ENCODE data around the gene ABI3. TPM values are rescaled to one million over a fixed set of nuclear protein-coding genes. Genes with fewer than 3 reads are reported as not detected.
A peak's percentile ranks its signal among the peaks of the same experiment; 100 is the strongest.

ABI3 gene
- total and polyA plus RNA-seq, 4 donors: 6.9 to 20.0 (median 17.7) TPM

- Histone ChIP-seq H3K4me3 (peak overlapping the region; percentile 56), H3K27ac (ENCODE audit: low read depth in 1 of 2, low read length in 1 of 2) (peak overlapping the region; percentile 95 to 97), H3K9me3 (ENCODE audit: control insufficient read depth in 4 of 4, insufficient read depth in 3 of 4, low read length in 3 of 4) (no peaks in the 10 kb centered on the region), H3K27me3 (ENCODE audit: control insufficient read depth in 3 of 3, insufficient read depth in 3 of 3, low read length in 2 of 3) (no peaks in the 10 kb centered on the region), H3K36me3 (ENCODE audit: control insufficient read depth in 4 of 4, insufficient read depth in 4 of 4, low read length in 4 of 4) (no peaks in the 10 kb centered on the region), H3K4me1 (ENCODE audit: control insufficient read depth in 5 of 5, insufficient read depth in 5 of 5, low read length in 5 of 5) (peaks cover 0 to 6% (median 0%) of the 10 kb centered on the region in 5 donors), H3K9ac (ENCODE audit: insufficient read depth in 1 of 2, low read length in 2 of 2) (peak overlapping the region; percentile 58 to 98)
- DNase-seq (peak; percentile 96 to 97 (median 96)), ATAC-seq (ENCODE audit: insufficient read depth, low FRiP score) (peak; percentile 79)
- WGBS, 2 donors: 0% methylated on average over 47 to 53 of the region's 53 CpGs
- peak; percentile 22 for TF ChIP-seq CTCF (IDR thresholded peaks at IDR 0.05; ENCODE audit: control extremely low read depth, extremely low read depth)
Measured at GRCh38 chr17:49191917-49192741, 18.4 kb upstream of the ABI3 start.

GRCh38 chr17:49193513-49194296 is 16.8 kb upstream of the ABI3 start:
- Histone ChIP-seq H3K9ac (ENCODE audit: insufficient read depth in 1 of 2, low read length in 2 of 2) (peak overlapping the region; percentile 49 to 98), H3K4me3 (no peak overlapping the region), H3K27me3 (ENCODE audit: control insufficient read depth in 3 of 3, insufficient read depth in 3 of 3, low read length in 2 of 3) (no peaks in the 10 kb centered on the region), H3K36me3 (ENCODE audit: control insufficient read depth in 4 of 4, insufficient read depth in 4 of 4, low read length in 4 of 4) (no peaks in the 10 kb centered on the region), H3K27ac (ENCODE audit: low read depth in 1 of 2, low read length in 1 of 2) (peak overlapping the region in 1 of 2 donors; percentile 74), H3K4me1 (ENCODE audit: control insufficient read depth in 5 of 5, insufficient read depth in 5 of 5, low read length in 5 of 5) (peaks cover 0 to 6% (median 0%) of the 10 kb centered on the region in 5 donors), H3K9me3 (ENCODE audit: control insufficient read depth in 4 of 4, insufficient read depth in 3 of 4, low read length in 3 of 4) (no peaks in the 10 kb centered on the region)
- TF ChIP-seq CTCF (IDR thresholded peaks at IDR 0.05; ENCODE audit: control extremely low read depth, extremely low read depth): no peak
- ATAC-seq (ENCODE audit: insufficient read depth, low FRiP score): no peak
- peak; percentile 69 to 77 (median 74) for DNase-seq
- 3 to 10% methylated on average over 21 of the region's 21 CpGs for WGBS, 2 donors

- ATAC-seq (ENCODE audit: insufficient read depth, low FRiP score) (no peak), DNase-seq (no peak)
- Histone ChIP-seq H3K36me3 (ENCODE audit: control insufficient read depth in 4 of 4, insufficient read depth in 4 of 4, low read length in 4 of 4) (no peaks in the 10 kb centered on the region), H3K9me3 (ENCODE audit: control insufficient read depth in 4 of 4, insufficient read depth in 3 of 4, low read length in 3 of 4) (no peaks in the 10 kb centered on the region), H3K9ac (ENCODE audit: insufficient read depth in 1 of 2, low read length in 2 of 2) (peak overlapping the region in 1 of 2 donors; percentile 98), H3K27ac (ENCODE audit: low read depth in 1 of 2, low read length in 1 of 2) (no peak overlapping the region), H3K27me3 (ENCODE audit: control insufficient read depth in 3 of 3, insufficient read depth in 3 of 3, low read length in 2 of 3) (no peaks in the 10 kb centered on the region), H3K4me3 (no peak overlapping the region), H3K4me1 (ENCODE audit: control insufficient read depth in 5 of 5, insufficient read depth in 5 of 5, low read length in 5 of 5) (peaks cover 0 to 6% (median 0%) of the 10 kb centered on the region in 5 donors)
- WGBS, 2 donors: 43 to 63% methylated on average over 3 of the region's 3 CpGs
- TF ChIP-seq CTCF (IDR thresholded peaks at IDR 0.05; ENCODE audit: control extremely low read depth, extremely low read depth): no peak
Measured at GRCh38 chr17:49194297-49194607, 16.3 kb upstream of the ABI3 start.
